K562 (cell line): ENCODE data around the gene PIK3CG.

Source experiments
- CBX5 ChIP-seq: IDR thresholded peaks from 2 replicates; pipeline ENCODE4 v1.6.1; 2014; ENCODE audit warnings: low read depth, borderline replicate concordance
- FOXJ3 ChIP-seq: sonication (generic); formaldehyde crosslinking; IDR thresholded peaks from 2 replicates; pipeline ENCODE4 v1.4.0; 2020; ENCODE audit warnings: mild to moderate bottlenecking, missing genetic modification reagents
- HNRNPH1 ChIP-seq: fragments of 200-400 bp; formaldehyde crosslinking; optimal IDR thresholded peaks from 2 replicates; pipeline ENCODE3; 2017; ENCODE audit warnings: low read depth, mild to moderate bottlenecking, low read length, moderate library complexity
- ZNF311 ChIP-seq: fragments of 250-450 bp; sonication (Bioruptor Pico); IDR thresholded peaks from 2 replicates; pipeline ENCODE4 v1.4.0; 2020; ENCODE audit warnings: mild to moderate bottlenecking, moderate library complexity
- ZNF75A ChIP-seq: fragments of 450-650 bp; formaldehyde crosslinking; IDR thresholded peaks from 2 replicates; pipeline ENCODE4 v1.4.0; 2020; ENCODE audit warnings: mild to moderate bottlenecking
- ZNF778 ChIP-seq: fragments of 450-650 bp; formaldehyde crosslinking; IDR thresholded peaks from 2 replicates; pipeline ENCODE4 v1.4.0; 2020; ENCODE audit warnings: mild to moderate bottlenecking, moderate library complexity
- TF ChIP-seq, protein P1 (sequence below), 3 experiments: IDR thresholded peaks in 2 of 3; conservative IDR thresholded peaks in 1 of 3; 2 replicates each; pipeline ENCODE4 v1.5.1; 2011 to 2012; ENCODE audit warnings: low read length in 3 of 3, mild to moderate bottlenecking in 3 of 3, control low read depth in 2 of 3, improper control_type of control experiment in 1 of 3, inconsistent platforms in 1 of 3, low read depth in 1 of 3, mixed read lengths in 1 of 3, moderate library complexity in 1 of 3; ENCODE audit not compliant: insufficient read depth in 2 of 3
- TF ChIP-seq, protein P2 (sequence below): sonication (generic); formaldehyde crosslinking; IDR thresholded peaks from 2 replicates; pipeline ENCODE4 v1.8.0; 2023; ENCODE audit warnings: missing genetic modification reagents, mild to moderate bottlenecking, borderline replicate concordance

DNA sequence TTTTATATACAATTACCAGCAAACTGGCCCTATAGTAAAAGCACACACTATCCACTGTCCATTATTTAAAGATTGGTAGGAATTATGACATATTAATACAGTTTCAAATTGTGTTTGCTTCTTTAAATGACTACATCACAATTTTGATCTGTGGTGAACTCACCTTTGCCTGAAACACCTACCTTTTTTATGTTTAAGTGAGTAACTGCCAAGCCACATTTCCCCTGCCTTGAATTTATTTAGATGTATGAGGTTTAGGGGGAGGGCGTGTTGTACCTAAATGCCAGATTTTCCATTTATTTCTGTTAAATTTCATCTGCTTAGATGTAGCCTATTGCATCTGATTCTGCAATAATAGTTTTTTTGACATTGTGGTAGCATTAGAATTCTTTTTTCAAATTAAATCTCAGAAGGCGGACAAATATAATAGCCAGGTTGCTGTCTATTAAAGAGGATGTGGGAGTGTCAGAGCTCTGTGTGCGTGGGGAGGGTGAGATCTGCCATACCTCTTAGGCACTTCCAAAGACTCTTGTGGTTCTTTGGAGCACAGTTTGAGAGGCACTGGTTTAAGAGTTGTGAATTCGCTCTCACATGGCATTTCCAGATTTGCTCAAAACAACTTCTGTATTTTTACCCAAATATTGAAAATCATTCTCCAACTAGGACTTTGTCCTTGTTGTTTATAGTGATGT lies 13.8 kb downstream of the PIK3CG start:
- TF ChIP-seq, protein P1, sequence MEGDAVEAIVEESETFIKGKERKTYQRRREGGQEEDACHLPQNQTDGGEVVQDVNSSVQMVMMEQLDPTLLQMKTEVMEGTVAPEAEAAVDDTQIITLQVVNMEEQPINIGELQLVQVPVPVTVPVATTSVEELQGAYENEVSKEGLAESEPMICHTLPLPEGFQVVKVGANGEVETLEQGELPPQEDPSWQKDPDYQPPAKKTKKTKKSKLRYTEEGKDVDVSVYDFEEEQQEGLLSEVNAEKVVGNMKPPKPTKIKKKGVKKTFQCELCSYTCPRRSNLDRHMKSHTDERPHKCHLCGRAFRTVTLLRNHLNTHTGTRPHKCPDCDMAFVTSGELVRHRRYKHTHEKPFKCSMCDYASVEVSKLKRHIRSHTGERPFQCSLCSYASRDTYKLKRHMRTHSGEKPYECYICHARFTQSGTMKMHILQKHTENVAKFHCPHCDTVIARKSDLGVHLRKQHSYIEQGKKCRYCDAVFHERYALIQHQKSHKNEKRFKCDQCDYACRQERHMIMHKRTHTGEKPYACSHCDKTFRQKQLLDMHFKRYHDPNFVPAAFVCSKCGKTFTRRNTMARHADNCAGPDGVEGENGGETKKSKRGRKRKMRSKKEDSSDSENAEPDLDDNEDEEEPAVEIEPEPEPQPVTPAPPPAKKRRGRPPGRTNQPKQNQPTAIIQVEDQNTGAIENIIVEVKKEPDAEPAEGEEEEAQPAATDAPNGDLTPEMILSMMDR (IDR thresholded peaks at IDR 0.05 in 2 of 3, conservative IDR thresholded peaks at IDR 0.05 in 1 of 3; ENCODE audit: insufficient read depth in 2 of 3, low read depth in 1 of 3, low read length in 3 of 3), result no peak
- TF ChIP-seq ZNF75A (CRISPR knock-in tag) (no peak), ZNF778 (CRISPR knock-in tag) (no peak), HNRNPH1 (no peak), CBX5 (no peak), ZNF311 (CRISPR knock-in tag) (no peak), FOXJ3 (CRISPR knock-in tag) (no peak)
- TF ChIP-seq, protein P2, sequence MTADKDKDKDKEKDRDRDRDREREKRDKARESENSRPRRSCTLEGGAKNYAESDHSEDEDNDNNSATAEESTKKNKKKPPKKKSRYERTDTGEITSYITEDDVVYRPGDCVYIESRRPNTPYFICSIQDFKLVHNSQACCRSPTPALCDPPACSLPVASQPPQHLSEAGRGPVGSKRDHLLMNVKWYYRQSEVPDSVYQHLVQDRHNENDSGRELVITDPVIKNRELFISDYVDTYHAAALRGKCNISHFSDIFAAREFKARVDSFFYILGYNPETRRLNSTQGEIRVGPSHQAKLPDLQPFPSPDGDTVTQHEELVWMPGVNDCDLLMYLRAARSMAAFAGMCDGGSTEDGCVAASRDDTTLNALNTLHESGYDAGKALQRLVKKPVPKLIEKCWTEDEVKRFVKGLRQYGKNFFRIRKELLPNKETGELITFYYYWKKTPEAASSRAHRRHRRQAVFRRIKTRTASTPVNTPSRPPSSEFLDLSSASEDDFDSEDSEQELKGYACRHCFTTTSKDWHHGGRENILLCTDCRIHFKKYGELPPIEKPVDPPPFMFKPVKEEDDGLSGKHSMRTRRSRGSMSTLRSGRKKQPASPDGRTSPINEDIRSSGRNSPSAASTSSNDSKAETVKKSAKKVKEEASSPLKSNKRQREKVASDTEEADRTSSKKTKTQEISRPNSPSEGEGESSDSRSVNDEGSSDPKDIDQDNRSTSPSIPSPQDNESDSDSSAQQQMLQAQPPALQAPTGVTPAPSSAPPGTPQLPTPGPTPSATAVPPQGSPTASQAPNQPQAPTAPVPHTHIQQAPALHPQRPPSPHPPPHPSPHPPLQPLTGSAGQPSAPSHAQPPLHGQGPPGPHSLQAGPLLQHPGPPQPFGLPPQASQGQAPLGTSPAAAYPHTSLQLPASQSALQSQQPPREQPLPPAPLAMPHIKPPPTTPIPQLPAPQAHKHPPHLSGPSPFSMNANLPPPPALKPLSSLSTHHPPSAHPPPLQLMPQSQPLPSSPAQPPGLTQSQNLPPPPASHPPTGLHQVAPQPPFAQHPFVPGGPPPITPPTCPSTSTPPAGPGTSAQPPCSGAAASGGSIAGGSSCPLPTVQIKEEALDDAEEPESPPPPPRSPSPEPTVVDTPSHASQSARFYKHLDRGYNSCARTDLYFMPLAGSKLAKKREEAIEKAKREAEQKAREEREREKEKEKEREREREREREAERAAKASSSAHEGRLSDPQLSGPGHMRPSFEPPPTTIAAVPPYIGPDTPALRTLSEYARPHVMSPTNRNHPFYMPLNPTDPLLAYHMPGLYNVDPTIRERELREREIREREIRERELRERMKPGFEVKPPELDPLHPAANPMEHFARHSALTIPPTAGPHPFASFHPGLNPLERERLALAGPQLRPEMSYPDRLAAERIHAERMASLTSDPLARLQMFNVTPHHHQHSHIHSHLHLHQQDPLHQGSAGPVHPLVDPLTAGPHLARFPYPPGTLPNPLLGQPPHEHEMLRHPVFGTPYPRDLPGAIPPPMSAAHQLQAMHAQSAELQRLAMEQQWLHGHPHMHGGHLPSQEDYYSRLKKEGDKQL (CRISPR knock-in tag), result no peak
